Erythroblast (primary cell): Measurements from ENCODE around the gene TRAF3IP1.

Experiments used
- GATA1 ChIP-seq: IDR thresholded peaks from 2 replicates; pipeline ENCODE4 v1.6.1; 2011; ENCODE audit warnings: low read depth, mild to moderate bottlenecking, control low read depth, low read length, moderate library complexity
- POLR2A ChIP-seq: IDR thresholded peaks from 2 replicates; pipeline ENCODE4 v1.6.1; 2011; ENCODE audit warnings: mild to moderate bottlenecking, low read length

DNA sequence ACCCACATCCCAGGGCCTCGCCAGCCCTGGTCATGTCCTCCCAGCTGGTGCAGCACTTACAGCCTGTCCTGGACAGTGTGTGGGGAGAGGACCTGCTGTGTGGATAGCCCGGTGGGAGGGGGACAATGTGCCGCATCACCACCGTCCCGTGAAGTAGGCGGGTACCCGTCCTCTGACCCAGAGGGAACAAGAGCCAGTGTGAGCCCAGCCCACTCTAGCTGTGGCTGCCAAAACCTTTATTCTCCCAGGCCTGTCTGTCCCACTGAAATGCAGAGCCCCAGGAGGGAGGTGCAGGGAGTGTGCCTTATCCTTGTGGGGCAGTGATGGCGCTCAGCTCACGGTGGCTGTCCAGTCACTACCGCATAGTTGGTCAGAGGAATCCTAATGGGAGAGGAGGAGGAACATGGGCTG, 1.7 kb downstream of the TRAF3IP1 start:
- no peak for TF ChIP-seq POLR2A
- TF ChIP-seq GATA1: no peak
